Measurements from ENCODE around the gene LIX1L.

LIX1L gene

GRCh38 chr1:145983206-145983675 is 25.4 kb upstream of the LIX1L start:
- H3K79me2 ChIP-seq, result peaks cover 5% of the 10 kb centered on the region
- H3K4me1 ChIP-seq, result peaks cover 73% of the 10 kb centered on the region
- peak overlapping the region; percentile 43 for H3K4me3 ChIP-seq (ENCODE audit: low read depth, low read length)
- peak overlapping the region; percentile 100 for H3K27ac ChIP-seq
- no peaks in the 10 kb centered on the region for H3K36me3 ChIP-seq (ENCODE audit: control insufficient read depth, insufficient read depth, low read length)
- H3K9ac ChIP-seq, result peak overlapping the region; percentile 29
- no peak overlapping the region for H2AFZ ChIP-seq
- H3K9me3 ChIP-seq (ENCODE audit: control insufficient read depth, low read length), result no peaks in the 10 kb centered on the region
- H3K4me2 ChIP-seq (ENCODE audit: low read length), result peak overlapping the region; percentile 73
- H3K27me3 ChIP-seq (ENCODE audit: control insufficient read depth, insufficient read depth, low read length), result no peaks in the 10 kb centered on the region
- TF ChIP-seq, protein P1, sequence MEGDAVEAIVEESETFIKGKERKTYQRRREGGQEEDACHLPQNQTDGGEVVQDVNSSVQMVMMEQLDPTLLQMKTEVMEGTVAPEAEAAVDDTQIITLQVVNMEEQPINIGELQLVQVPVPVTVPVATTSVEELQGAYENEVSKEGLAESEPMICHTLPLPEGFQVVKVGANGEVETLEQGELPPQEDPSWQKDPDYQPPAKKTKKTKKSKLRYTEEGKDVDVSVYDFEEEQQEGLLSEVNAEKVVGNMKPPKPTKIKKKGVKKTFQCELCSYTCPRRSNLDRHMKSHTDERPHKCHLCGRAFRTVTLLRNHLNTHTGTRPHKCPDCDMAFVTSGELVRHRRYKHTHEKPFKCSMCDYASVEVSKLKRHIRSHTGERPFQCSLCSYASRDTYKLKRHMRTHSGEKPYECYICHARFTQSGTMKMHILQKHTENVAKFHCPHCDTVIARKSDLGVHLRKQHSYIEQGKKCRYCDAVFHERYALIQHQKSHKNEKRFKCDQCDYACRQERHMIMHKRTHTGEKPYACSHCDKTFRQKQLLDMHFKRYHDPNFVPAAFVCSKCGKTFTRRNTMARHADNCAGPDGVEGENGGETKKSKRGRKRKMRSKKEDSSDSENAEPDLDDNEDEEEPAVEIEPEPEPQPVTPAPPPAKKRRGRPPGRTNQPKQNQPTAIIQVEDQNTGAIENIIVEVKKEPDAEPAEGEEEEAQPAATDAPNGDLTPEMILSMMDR (IDR thresholded peaks at IDR 0.05), result no peak

DNA sequence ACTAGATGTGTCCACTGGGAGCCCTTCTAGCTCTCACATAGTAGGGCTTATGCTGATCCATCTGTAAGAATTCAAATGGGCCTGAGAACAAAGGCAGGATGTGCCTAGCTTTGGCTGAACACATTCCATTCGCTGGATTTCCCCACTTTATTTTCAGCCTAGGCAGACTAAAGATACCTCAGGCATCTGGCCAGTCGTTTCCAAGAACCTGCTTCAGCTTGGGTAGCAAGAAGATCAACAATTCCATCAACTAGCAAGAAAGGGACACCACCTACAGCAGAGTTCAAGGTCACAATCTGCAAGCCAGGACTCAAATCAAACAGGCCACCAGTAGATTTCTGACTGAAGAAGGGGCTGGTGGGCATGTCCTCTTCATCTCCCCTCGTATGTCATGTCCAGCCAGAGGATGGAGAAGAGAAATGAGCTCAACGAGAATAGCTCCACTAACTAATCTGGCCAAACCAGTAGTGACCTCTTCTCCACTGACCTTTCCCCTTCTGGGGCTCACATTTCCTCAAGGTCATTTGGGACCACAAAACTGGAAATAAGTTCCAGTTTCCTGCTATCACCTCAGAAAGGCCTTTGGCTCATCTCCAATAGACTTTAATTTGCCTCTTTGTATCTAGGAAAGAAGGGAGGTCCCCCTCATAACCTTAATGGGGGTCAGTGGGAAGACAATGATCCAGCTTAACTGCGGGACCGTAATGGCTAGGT is 24.4 kb upstream of the LIX1L start:
- Histone ChIP-seq H3K79me2 (peaks cover 13% of the 10 kb centered on the region), H3K4me3 (ENCODE audit: low read depth, low read length) (peak overlapping the region; percentile 43), H3K4me1 (peaks cover 77% of the 10 kb centered on the region), H2AFZ (no peak overlapping the region), H3K27ac (peak overlapping the region; percentile 100), H3K27me3 (ENCODE audit: control insufficient read depth, insufficient read depth, low read length) (no peaks in the 10 kb centered on the region), H3K36me3 (ENCODE audit: control insufficient read depth, insufficient read depth, low read length) (no peaks in the 10 kb centered on the region), H3K9me3 (ENCODE audit: control insufficient read depth, low read length) (no peaks in the 10 kb centered on the region), H3K9ac (peak overlapping the region; percentile 29), H3K4me2 (ENCODE audit: low read length) (peak overlapping the region; percentile 73)
- TF ChIP-seq, protein P1 (IDR thresholded peaks at IDR 0.05), result no peak

DNA sequence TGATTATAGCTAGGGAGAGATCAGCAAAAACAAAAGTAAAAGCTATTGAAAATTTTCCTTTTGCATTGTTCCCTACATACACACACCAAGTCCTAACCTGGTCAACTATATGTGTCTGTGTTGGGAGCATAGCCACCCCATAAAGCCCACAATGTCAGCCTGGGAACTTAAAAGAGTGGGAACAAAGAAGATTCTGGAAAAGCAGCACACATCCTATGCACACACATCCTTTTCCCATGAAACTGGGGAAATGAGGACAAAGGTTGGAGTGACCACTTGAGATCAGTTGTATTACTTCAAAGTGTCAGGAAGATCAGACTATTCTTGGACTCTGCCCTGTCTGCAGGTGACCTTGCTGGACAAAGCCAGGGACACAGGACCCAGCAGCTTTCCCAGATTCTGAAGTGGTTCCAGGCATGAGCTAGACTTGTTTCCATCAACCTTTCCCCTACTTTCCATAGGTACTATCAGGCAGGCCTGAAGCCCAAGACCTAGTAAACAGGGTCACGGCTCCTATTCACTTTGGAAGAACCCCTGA is 22.7 kb upstream of the LIX1L start:
- no peak overlapping the region for H2AFZ ChIP-seq
- peaks cover 70% of the 10 kb centered on the region for H3K4me1 ChIP-seq
- H3K79me2 ChIP-seq, result peaks cover 15% of the 10 kb centered on the region
- H3K4me2 ChIP-seq (ENCODE audit: low read length), result peak overlapping the region; percentile 78
- peak overlapping the region; percentile 63 for H3K4me3 ChIP-seq (ENCODE audit: low read depth, low read length)
- H3K36me3 ChIP-seq (ENCODE audit: control insufficient read depth, insufficient read depth, low read length), result no peaks in the 10 kb centered on the region
- no peaks in the 10 kb centered on the region for H3K9me3 ChIP-seq (ENCODE audit: control insufficient read depth, low read length)
- peak overlapping the region; percentile 19 for H3K9ac ChIP-seq
- H3K27me3 ChIP-seq (ENCODE audit: control insufficient read depth, insufficient read depth, low read length), result no peaks in the 10 kb centered on the region
- TF ChIP-seq, protein P1 (IDR thresholded peaks at IDR 0.05), result no peak
- H3K27ac ChIP-seq, result peak overlapping the region; percentile 100

GRCh38 chr1:145979746-145980456 is 22.1 kb upstream of the LIX1L start:
- no peaks in the 10 kb centered on the region for H3K27me3 ChIP-seq (ENCODE audit: control insufficient read depth, insufficient read depth, low read length)
- peak overlapping the region; percentile 78 for H3K4me2 ChIP-seq (ENCODE audit: low read length)
- H3K9ac ChIP-seq, result no peak overlapping the region
- H3K4me3 ChIP-seq (ENCODE audit: low read depth, low read length), result peak overlapping the region; percentile 63
- no peak overlapping the region for H2AFZ ChIP-seq
- peak overlapping the region; percentile 100 for H3K27ac ChIP-seq
- H3K36me3 ChIP-seq (ENCODE audit: control insufficient read depth, insufficient read depth, low read length), result no peaks in the 10 kb centered on the region
- H3K79me2 ChIP-seq, result peaks cover 15% of the 10 kb centered on the region
- TF ChIP-seq, protein P1 (IDR thresholded peaks at IDR 0.05), result no peak
- peaks cover 64% of the 10 kb centered on the region for H3K4me1 ChIP-seq
- H3K9me3 ChIP-seq (ENCODE audit: control insufficient read depth, low read length), result no peaks in the 10 kb centered on the region
